GM21576 (cell line): ENCODE results near the gene MRPS18A.
"Not testable (repeated sequence)": the region's sequence is repeated elsewhere in the genome, so short reads cannot be mapped to it uniquely, and the experiment has no call there.

Source experiments
- ATAC-seq: cut with Tn5 transposase; IDR thresholded peaks from one replicate; pipeline ENCODE4 v1.9.1; 2021; ENCODE audit warnings: mild to moderate bottlenecking, moderate library complexity; ENCODE audit not compliant: unreplicated experiment

Gene MRPS18A

GRCh38 chr6:43671801-43672690 lies 15.5 kb downstream of the MRPS18A start:
- no peak for ATAC-seq

DNA sequence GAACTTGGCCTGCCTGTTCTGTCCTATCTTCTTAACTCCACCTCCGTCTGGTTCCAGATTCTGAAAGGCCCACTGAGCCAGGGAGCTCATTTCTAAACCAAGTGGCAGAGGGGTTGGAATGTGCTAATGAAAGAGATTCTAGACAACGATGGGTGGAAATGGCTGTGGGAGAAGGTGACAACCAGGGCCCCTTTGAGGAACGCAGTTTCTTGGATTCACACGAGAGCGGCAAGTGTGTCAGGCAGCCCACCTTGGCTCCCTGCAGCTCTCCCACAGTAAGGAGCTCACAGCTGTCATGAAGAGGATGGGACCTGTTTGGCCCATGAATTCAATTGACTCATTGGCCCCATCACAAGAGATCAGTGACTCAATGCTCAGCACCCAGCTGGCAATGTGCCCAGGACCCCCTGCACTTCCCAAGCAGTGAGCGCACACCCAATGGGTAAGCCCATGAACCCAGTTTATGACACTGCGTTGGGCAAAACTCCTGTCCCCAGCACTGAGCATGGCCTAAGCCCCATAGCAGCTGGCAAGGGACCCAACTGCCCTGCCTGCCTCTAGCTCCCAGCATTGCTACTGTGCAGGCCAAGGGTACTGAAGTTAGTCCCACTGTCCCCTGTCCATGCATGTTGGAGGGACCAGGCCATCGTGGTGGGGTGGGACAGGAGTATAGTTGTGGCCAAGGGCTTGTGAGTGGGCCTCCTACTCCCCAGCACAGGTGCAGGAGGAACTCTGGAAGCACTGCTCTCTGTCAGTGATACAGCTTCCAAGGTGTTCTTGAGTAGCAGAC lies 16.4 kb downstream of the MRPS18A start:
- ATAC-seq, result no peak

GRCh38 chr6:43670623-43670986 lies 17.0 kb downstream of the MRPS18A start:
- ATAC-seq, result no peak

DNA sequence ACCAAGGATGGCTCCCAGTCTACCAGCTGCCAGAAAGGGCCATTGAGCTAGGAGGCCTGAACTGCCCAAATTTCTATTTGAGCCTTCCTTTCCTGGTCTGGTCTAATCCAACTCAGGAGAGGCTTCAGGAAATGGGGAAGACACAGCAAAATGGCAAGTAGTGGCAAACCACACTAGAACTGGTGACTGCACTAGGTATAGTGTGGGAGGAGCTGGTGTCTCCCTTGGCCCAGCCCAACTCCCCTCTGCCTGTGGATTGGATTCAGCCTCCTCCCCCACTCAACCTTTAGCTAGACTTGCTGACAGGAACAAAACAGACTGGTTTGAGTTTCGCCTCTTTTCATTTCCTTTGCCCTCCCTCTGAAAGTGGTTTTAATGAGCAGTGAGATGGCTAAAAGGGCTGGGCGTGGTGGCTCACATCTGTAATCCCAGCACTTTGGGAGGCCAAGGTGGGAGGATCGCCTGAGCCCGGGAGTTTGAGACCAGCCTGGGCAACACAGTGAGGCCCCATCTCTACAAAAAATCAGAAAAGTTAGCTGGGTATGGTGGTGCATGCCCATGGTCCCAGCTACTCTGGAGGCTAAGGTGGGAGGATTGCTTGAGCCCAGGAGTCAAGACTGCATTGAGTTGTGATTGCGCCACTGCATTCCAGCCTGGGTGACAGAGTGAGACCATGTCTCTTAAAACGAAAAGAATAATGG lies 17.5 kb downstream of the MRPS18A start:
- no peak for ATAC-seq

- ATAC-seq, result no peak
Observed at GRCh38 chr6:43669050-43669921, 18.3 kb downstream of the MRPS18A start.

DNA sequence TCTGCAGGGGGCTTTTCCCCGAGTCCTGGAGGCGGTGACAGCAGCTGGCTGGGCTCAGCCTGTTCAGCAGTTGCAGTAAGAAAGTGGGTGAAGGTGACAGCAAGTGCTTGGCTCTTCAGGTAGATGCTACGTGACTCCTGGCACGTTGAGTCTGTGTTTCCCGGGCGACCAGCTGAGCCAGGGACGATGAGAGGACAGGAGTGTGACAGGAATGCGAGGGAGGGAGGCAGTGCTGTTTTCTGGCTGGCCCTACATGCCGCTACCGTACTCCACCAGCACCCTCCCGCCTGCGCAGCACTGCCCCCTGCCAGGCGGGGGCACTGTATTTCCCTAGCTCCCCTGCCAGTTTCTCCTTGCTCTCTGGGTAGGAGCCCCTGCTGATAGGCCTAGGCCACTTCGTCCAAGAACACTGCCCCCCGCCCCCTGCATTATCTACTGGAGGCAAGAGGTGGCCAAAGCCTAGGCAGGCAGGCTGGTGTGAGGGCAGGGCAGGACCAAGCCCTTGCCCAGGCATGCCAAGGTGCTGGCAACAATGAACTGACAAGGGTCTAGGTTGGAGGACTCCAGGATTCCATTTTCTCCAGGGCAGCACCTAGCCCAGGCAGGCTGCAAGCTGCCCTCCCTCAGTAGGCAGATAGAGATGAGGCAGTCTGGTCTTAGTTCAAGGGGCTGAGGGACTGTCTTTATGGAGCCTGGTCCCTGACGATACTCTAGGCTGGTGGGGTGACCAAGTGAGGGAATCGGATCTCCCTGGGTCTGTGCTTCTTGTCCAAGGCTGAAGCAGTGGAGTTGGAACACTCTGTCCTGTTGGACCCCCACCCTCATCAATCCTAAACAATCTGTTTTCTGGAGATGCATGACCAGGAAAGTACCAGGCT lies 19.2 kb downstream of the MRPS18A start:
- ATAC-seq, result peak; percentile 51

DNA sequence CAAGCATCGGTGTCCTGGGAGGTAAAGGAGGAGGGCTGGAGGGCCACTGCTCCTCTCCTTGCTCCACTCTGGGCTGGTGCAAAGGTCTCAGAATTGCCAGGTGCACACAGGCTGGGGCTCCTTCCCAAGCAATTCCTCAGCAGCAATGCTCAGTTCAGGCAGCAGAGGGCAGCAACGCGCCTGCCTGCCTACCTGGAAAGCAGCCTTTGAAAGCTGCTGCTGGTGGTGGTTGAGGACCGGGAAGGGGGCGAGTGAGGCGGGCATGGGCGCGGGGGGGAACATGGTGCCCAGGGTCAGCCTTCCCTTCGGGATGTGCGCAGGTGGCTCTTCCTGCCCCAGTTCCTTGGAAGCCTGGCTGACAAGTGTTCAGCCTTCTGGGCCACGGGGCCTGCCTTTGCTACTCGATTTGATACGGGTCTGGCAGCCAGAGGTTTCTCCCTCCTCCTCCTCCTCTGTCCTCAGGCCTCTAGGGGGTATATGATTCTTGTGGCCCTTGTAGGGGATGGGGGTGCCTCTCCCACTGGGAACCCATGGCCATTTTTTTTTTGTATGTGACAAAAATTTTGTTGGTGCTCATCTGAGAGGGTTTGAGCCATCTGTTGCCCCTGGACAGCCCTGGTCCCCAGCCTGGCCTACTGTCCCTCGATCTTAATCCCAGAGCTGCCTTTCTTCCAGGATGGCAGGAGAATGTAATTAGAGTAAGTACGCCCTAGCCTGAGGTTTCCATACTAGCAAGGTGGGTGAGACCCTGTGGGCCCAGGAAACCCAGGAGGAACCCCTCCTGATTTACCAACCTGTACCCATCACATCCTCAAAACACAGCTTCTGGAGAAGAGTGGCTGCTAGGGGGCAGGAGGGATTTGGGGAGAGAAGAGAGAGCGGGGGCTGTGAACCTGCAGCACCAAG lies 20.1 kb downstream of the MRPS18A start:
- peak; percentile 37 for ATAC-seq

DNA sequence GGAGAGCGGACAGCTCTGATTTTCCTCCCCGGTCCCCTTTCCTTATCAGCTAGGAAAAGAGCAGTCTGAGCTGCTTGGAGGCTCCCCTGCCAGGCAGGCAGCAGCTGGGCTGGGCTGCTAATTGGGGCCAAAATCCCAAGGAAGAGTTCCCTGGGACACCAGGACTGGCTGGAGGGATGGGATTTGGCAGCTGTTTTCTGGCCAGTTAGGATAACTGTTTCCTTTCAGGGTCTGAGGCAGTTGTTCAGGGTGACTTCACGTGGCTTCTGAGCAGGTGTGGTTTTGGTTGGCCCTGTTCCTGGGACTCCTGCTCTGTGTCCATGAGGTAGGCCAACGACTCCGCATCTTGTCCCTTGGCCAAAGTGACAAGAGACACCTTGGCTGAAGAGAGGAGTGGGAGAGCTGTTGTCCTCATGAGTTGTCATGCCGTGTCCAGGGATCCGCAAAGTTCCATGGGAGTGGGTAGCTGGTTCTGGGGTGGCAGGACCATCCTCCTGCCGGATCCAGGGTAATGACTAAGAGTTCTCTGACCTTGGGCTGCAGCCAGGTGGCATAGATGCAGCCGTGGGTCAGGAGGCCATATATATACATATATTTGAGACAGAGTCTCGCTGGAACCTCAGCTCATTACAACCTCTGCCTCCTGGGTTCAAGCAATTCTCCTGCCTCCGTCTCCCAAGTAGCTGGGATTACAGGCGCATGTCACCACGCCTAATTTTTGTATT lies 21.2 kb downstream of the MRPS18A start:
- no peak for ATAC-seq

- ATAC-seq, result no peak
Observed at GRCh38 chr6:43665376-43665775, 22.2 kb downstream of the MRPS18A start.

- ATAC-seq, result not testable (repeated sequence)
Observed at GRCh38 chr6:43662948-43663347, 24.6 kb downstream of the MRPS18A start.

DNA sequence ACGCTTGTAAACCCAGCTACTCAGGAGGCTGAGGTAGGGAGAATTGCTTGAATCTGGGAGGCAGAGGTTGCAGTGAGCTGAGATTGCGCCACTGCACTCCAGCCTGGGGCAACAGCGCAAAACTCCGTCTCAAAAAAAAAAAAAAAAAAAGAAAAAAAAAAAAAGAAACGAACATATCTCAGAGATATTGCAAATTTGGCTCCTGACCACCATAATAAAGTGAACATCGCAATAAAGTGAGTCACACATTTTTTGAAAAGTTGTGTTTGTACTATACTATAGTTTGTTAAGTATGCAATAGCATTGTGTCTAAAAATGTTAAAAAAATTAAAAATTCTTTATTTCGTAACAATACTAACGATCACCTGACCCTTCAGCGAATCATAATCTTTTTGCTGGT lies 29.4 kb downstream of the MRPS18A start:
- ATAC-seq, result no peak

GRCh38 chr6:43657221-43657802 lies 30.3 kb downstream of the MRPS18A start:
- no peak for ATAC-seq

- not testable (repeated sequence) for ATAC-seq
Observed at GRCh38 chr6:43652822-43653221, 34.8 kb downstream of the MRPS18A start.

GRCh38 chr6:43648248-43648647 lies 39.3 kb downstream of the MRPS18A start:
- no peak for ATAC-seq

- no peak for ATAC-seq
Observed at GRCh38 chr6:43647613-43648012, 40.0 kb downstream of the MRPS18A start.

DNA sequence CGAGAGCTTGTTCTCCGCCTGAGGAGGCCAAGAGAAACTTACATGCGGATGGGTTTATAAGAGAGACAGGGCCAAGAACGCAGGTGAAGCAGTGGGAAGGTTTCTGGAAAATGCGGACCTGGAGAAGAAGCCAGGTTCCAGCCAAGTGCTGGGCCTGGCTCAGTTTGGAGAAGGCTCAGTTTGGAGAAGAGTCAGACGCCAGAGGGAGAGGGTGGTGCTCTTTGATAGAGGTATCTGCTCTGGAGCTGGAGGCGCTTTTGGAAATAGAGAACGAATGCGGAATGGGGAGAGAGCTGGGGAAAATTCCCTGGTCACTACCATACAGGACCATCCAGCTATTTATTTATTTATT lies 42.0 kb downstream of the MRPS18A start:
- no peak for ATAC-seq

GRCh38 chr6:43644940-43645612 lies 42.5 kb downstream of the MRPS18A start, which contains the start of gene RSPH9:
RSPH9 (plus strand) TSS chr6:43645036; CDS start chr6:43645099, 63 bp downstream.
- ATAC-seq, result peak; percentile 58
